ENCODE measurements around the gene CAMK2N1.
A peak's percentile ranks its signal among the peaks of the same experiment; 100 is the strongest.
"Not testable (repeated sequence)": the region's sequence is repeated elsewhere in the genome, so short reads cannot be mapped to it uniquely, and the experiment has no call there.

Gene CAMK2N1

GRCh38 chr1:20519609-20520262 lies 33.7 kb upstream of the CAMK2N1 start:
- not testable (repeated sequence) for H2AFZ ChIP-seq (ENCODE audit: insufficient read depth, low read length, poor library complexity); DNase-seq; H3K23ac ChIP-seq (ENCODE audit: low read length); H3K79me1 ChIP-seq (ENCODE audit: low read length); H3K4me1 ChIP-seq (ENCODE audit: control insufficient read depth in 1 of 2, insufficient read depth in 2 of 2, low read length in 2 of 2); H4K8ac ChIP-seq (ENCODE audit: low read depth, low read length); H3K4ac ChIP-seq (ENCODE audit: low read depth, low read length); H3K9me3 ChIP-seq (ENCODE audit: insufficient read depth, low read depth, low read length); H2BK120ac ChIP-seq (ENCODE audit: insufficient read depth, low read length, poor library complexity); H2AK5ac ChIP-seq (ENCODE audit: low read length); H3K14ac ChIP-seq (ENCODE audit: low read length); H2BK5ac ChIP-seq (ENCODE audit: low read depth, low read length, poor library complexity); H3K79me2 ChIP-seq (ENCODE audit: control insufficient read depth, insufficient read depth, low read length, poor library complexity); H3K27me3 ChIP-seq (ENCODE audit: insufficient read depth, low read length); H4K91ac ChIP-seq (ENCODE audit: low read depth, low read length); H3K18ac ChIP-seq (ENCODE audit: low read length); H3K9ac ChIP-seq (ENCODE audit: low read length); H2BK12ac ChIP-seq (ENCODE audit: low read length); H3K4me2 ChIP-seq (ENCODE audit: low read length); H3K4me3 ChIP-seq (ENCODE audit: low read depth, low read length); H4K12ac ChIP-seq (ENCODE audit: low read depth, low read length); H3K36me3 ChIP-seq (ENCODE audit: control insufficient read depth in 1 of 2, insufficient read depth in 2 of 2, low read length in 2 of 2); H3K27ac ChIP-seq (ENCODE audit: low read depth, low read length)
- no CpG with 5 or more reads among the region's 7 CpGs for WGBS (ENCODE audit: extremely low coverage, insufficient coverage, insufficient read length)

GRCh38 chr1:20511518-20512428 lies 25.8 kb upstream of the CAMK2N1 start:
- H3K4me1 ChIP-seq (ENCODE audit: control insufficient read depth in 1 of 2, insufficient read depth in 2 of 2, low read length in 2 of 2): peaks cover 2 to 3% of the 10 kb centered on the region in 2 experiments
- H3K4ac ChIP-seq (ENCODE audit: low read depth, low read length): no peak overlapping the region
- H4K8ac ChIP-seq (ENCODE audit: low read depth, low read length): no peak overlapping the region
- no peak overlapping the region for H3K18ac ChIP-seq (ENCODE audit: low read length)
- no peak overlapping the region for H3K23ac ChIP-seq (ENCODE audit: low read length)
- no peak overlapping the region for H2BK120ac ChIP-seq (ENCODE audit: insufficient read depth, low read length, poor library complexity)
- H3K4me3 ChIP-seq (ENCODE audit: low read depth, low read length): no peak overlapping the region
- no peak overlapping the region for H2AK5ac ChIP-seq (ENCODE audit: low read length)
- H3K4me2 ChIP-seq (ENCODE audit: low read length): no peak overlapping the region
- H3K79me2 ChIP-seq (ENCODE audit: control insufficient read depth, insufficient read depth, low read length, poor library complexity): peaks cover 3% of the 10 kb centered on the region
- no peak overlapping the region for H2BK5ac ChIP-seq (ENCODE audit: low read depth, low read length, poor library complexity)
- H3K27ac ChIP-seq (ENCODE audit: low read depth, low read length): no peak overlapping the region
- DNase-seq: no peak
- peaks cover 2% of the 10 kb centered on the region for H3K27me3 ChIP-seq (ENCODE audit: insufficient read depth, low read length)
- H3K79me1 ChIP-seq (ENCODE audit: low read length): peaks cover 4% of the 10 kb centered on the region
- H3K9ac ChIP-seq (ENCODE audit: low read length): no peak overlapping the region
- H2AFZ ChIP-seq (ENCODE audit: insufficient read depth, low read length, poor library complexity): no peak overlapping the region
- H3K9me3 ChIP-seq (ENCODE audit: insufficient read depth, low read depth, low read length): no peaks in the 10 kb centered on the region
- H3K14ac ChIP-seq (ENCODE audit: low read length): no peak overlapping the region
- H3K36me3 ChIP-seq (ENCODE audit: control insufficient read depth in 1 of 2, insufficient read depth in 2 of 2, low read length in 2 of 2): no peaks in the 10 kb centered on the region
- WGBS (ENCODE audit: extremely low coverage, insufficient coverage, insufficient read length): no CpG with 5 or more reads among the region's 6 CpGs
- H2BK12ac ChIP-seq (ENCODE audit: low read length): no peak overlapping the region
- H4K12ac ChIP-seq (ENCODE audit: low read depth, low read length): no peak overlapping the region
- no peak overlapping the region for H4K91ac ChIP-seq (ENCODE audit: low read depth, low read length)

GRCh38 chr1:20508411-20508771 lies 22.4 kb upstream of the CAMK2N1 start:
- Histone ChIP-seq H3K4me2 (ENCODE audit: low read length) (peak overlapping the region; percentile 93), H3K79me1 (ENCODE audit: low read length) (peaks cover 4% of the 10 kb centered on the region), H2AFZ (ENCODE audit: insufficient read depth, low read length, poor library complexity) (peak overlapping the region; percentile 99), H3K79me2 (ENCODE audit: control insufficient read depth, insufficient read depth, low read length, poor library complexity) (peaks cover 3% of the 10 kb centered on the region), H2BK12ac (ENCODE audit: low read length) (no peak overlapping the region), H4K12ac (ENCODE audit: low read depth, low read length) (peak overlapping the region; percentile 79), H3K4me1 (ENCODE audit: control insufficient read depth in 1 of 2, insufficient read depth in 2 of 2, low read length in 2 of 2) (peaks cover 2 to 3% of the 10 kb centered on the region in 2 experiments), H4K91ac (ENCODE audit: low read depth, low read length) (peak overlapping the region; percentile 66), H3K27me3 (ENCODE audit: insufficient read depth, low read length) (peaks cover 2% of the 10 kb centered on the region), H4K8ac (ENCODE audit: low read depth, low read length) (peak overlapping the region; percentile 99), H2BK120ac (ENCODE audit: insufficient read depth, low read length, poor library complexity) (no peak overlapping the region), H3K36me3 (ENCODE audit: control insufficient read depth in 1 of 2, insufficient read depth in 2 of 2, low read length in 2 of 2) (no peaks in the 10 kb centered on the region), H3K9ac (ENCODE audit: low read length) (no peak overlapping the region), H2AK5ac (ENCODE audit: low read length) (no peak overlapping the region), H3K9me3 (ENCODE audit: insufficient read depth, low read depth, low read length) (no peaks in the 10 kb centered on the region), H3K18ac (ENCODE audit: low read length) (peak overlapping the region; percentile 74), H3K14ac (ENCODE audit: low read length) (peak overlapping the region; percentile 50), H3K27ac (ENCODE audit: low read depth, low read length) (no peak overlapping the region), H2BK5ac (ENCODE audit: low read depth, low read length, poor library complexity) (no peak overlapping the region), H3K4me3 (ENCODE audit: low read depth, low read length) (peak overlapping the region; percentile 96), H3K4ac (ENCODE audit: low read depth, low read length) (no peak overlapping the region), H3K23ac (ENCODE audit: low read length) (no peak overlapping the region)
- WGBS (ENCODE audit: extremely low coverage, insufficient coverage, insufficient read length): no CpG with 5 or more reads among the region's 5 CpGs
- DNase-seq: no peak

- H2BK5ac ChIP-seq (ENCODE audit: low read depth, low read length, poor library complexity): no peak within 1 kb of the TSS
- H3K4me3 ChIP-seq (ENCODE audit: low read depth, low read length): peak within 1 kb of the TSS; percentile 96
- H3K27ac ChIP-seq (ENCODE audit: low read depth, low read length): no peak within 1 kb of the TSS
- peak within 1 kb of the TSS; percentile 42 for H3K4ac ChIP-seq (ENCODE audit: low read depth, low read length)
- DNase-seq: peak; percentile 90 to 95
- H4K91ac ChIP-seq (ENCODE audit: low read depth, low read length): peak within 1 kb of the TSS; percentile 66
- peak within 1 kb of the TSS; percentile 74 for H3K18ac ChIP-seq (ENCODE audit: low read length)
- peak within 1 kb of the TSS; percentile 93 for H3K4me2 ChIP-seq (ENCODE audit: low read length)
- H2BK120ac ChIP-seq (ENCODE audit: insufficient read depth, low read length, poor library complexity): peak within 1 kb of the TSS; percentile 48
- H3K79me1 ChIP-seq (ENCODE audit: low read length): peaks cover 4% of the 10 kb centered on the region
- H3K9ac ChIP-seq (ENCODE audit: low read length): peak within 1 kb of the TSS; percentile 93
- no CpG with 5 or more reads among the region's 58 CpGs for WGBS (ENCODE audit: extremely low coverage, insufficient coverage, insufficient read length)
- peak within 1 kb of the TSS; percentile 99 for H4K8ac ChIP-seq (ENCODE audit: low read depth, low read length)
- peaks cover 2 to 3% of the 10 kb centered on the region in 2 experiments for H3K4me1 ChIP-seq (ENCODE audit: control insufficient read depth in 1 of 2, insufficient read depth in 2 of 2, low read length in 2 of 2)
- peak within 1 kb of the TSS; percentile 14 for H2AK5ac ChIP-seq (ENCODE audit: low read length)
- H3K23ac ChIP-seq (ENCODE audit: low read length): no peak within 1 kb of the TSS
- no peaks in the 10 kb centered on the region for H3K9me3 ChIP-seq (ENCODE audit: insufficient read depth, low read depth, low read length)
- H3K27me3 ChIP-seq (ENCODE audit: insufficient read depth, low read length): peaks cover 2% of the 10 kb centered on the region
- peak within 1 kb of the TSS; percentile 99 for H2AFZ ChIP-seq (ENCODE audit: insufficient read depth, low read length, poor library complexity)
- peak within 1 kb of the TSS; percentile 81 for H3K14ac ChIP-seq (ENCODE audit: low read length)
- H2BK12ac ChIP-seq (ENCODE audit: low read length): no peak within 1 kb of the TSS
- peaks cover 3% of the 10 kb centered on the region for H3K79me2 ChIP-seq (ENCODE audit: control insufficient read depth, insufficient read depth, low read length, poor library complexity)
- H4K12ac ChIP-seq (ENCODE audit: low read depth, low read length): peak within 1 kb of the TSS; percentile 91
- no peaks in the 10 kb centered on the region for H3K36me3 ChIP-seq (ENCODE audit: control insufficient read depth in 1 of 2, insufficient read depth in 2 of 2, low read length in 2 of 2)
These were observed 21.8 kb upstream of the CAMK2N1 start, which contains the start of gene MUL1 for GRCh38 chr1:20507564-20508410. Gene MUL1, minus strand, starts transcription at chr1:20508151. Its CDS starts 127 bp downstream, at chr1:20508024.

Data from trophoblast cell (in vitro differentiated cells and primary cell).